ENCODE measurements around the gene BOLL.

DNA sequence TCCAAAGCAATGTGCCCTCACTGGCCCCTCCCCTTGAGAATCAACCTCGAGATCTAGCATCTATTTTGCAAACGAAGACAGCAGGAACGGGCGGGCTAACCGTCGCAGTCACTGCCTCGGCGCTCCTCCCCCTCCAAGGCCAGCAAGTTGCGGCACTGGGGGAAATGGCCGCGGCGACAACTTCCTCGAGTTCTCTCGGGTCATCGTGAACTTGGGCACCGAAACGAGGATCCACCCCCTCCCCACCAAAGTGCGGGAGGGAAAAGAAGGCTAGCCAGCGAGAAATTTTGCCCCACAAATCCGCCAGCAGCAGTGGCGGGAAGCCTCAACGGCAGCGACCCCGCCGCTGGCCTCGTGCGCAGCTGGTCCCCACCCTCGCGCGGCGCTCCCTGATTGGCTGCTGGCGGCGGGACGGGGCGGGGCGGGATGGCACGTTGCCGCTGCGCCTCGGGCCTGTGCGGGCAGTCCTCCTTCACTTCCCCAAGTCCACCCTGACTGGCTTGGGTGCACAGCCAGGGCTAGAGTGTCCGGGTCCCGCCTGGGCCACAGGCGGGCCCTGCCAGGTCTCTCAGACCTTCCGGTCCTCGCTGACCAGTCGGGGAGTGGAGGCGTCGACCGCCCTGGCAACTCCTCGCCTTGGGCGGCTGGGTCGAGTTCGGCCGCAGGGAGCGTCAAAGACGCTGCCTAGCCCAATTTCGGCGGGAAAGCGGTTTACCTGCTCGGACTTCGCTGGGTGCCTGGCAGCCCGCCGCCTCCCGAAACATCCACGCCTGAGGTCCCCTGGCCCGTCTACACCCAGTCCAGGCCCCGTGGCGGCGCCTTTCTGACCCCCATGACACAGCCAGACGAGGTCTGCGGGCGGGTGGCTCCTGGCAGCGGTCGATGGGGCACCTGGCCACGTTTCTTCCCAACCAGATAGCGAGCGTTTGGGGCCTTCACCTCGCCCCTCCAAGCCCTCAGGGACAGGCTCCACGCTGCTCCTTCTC lies at the start of gene BOLL:
- TF ChIP-seq, protein P1, sequence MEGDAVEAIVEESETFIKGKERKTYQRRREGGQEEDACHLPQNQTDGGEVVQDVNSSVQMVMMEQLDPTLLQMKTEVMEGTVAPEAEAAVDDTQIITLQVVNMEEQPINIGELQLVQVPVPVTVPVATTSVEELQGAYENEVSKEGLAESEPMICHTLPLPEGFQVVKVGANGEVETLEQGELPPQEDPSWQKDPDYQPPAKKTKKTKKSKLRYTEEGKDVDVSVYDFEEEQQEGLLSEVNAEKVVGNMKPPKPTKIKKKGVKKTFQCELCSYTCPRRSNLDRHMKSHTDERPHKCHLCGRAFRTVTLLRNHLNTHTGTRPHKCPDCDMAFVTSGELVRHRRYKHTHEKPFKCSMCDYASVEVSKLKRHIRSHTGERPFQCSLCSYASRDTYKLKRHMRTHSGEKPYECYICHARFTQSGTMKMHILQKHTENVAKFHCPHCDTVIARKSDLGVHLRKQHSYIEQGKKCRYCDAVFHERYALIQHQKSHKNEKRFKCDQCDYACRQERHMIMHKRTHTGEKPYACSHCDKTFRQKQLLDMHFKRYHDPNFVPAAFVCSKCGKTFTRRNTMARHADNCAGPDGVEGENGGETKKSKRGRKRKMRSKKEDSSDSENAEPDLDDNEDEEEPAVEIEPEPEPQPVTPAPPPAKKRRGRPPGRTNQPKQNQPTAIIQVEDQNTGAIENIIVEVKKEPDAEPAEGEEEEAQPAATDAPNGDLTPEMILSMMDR (conservative IDR thresholded peaks at IDR 0.05): no peak
- no peak for TF ChIP-seq EZH2 (IDR thresholded peaks at IDR 0.05; ENCODE audit: low read depth)

Measured in PC-9 (cell line).